ENCODE results near the gene MRPL34.
A peak's percentile ranks its signal among the peaks of the same experiment; 100 is the strongest.

The MRPL34 gene

DNA sequence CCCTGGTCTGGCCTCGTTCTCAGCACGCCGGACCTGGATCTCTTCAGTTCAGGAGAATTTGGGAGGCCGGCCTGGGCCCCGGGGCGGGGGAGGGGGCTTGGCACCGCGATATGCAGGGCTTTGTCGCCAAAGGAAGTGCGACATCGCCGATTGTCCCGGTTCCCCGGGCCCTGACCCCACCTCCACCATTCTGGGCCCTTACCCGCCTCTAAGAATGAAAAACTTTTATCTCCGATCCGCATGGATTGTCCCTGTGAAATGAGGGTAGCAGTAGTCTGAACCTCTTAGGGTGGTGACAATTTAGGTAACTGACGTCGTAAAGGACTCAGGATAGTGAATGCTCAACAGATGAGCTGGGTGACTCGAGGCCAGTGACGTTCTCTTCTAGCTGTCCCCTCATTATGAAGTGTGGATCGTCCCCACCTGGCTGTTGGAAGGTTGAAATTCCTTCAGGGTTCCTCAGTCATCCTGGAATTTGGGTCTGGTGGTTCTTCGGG lies 4.3 kb downstream of the MRPL34 start:
- DNase-seq, result no peak

DNA sequence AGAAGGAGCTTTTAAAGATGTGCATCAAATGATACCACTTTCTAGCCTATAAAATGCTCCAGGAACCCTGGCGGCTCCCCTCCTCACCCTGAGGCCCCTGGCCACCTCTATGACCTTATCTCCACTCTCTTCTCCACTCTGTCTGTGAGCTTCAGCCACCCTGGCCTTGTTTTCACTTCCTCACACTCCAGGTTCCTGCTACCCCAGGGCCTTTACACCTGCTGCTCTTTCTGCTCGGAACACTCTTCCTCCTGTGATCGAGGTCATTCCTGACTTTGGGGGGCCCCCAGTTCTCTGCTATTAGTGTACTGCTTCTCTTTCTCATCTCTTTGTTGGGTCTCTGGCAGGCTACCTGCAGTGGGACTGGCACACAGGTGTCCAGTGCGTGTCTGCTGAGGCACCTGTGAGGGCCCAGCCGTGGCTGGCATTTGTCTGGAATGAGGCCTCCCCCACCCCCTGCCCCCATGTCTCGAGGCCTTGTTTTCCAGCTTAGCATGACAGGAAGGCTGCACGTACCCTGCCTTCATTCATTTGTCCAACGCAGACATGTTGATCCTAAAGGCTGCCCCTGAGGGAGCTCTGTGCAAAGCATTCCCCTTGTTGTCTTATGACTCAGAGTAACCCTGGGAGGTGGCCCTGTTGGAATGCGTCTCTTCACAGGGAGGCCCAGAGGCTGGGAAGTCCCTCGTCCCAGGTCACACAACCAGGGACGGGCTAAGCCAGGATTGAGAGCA lies 6.0 kb downstream of the MRPL34 start:
- DNase-seq, result no peak

DNA sequence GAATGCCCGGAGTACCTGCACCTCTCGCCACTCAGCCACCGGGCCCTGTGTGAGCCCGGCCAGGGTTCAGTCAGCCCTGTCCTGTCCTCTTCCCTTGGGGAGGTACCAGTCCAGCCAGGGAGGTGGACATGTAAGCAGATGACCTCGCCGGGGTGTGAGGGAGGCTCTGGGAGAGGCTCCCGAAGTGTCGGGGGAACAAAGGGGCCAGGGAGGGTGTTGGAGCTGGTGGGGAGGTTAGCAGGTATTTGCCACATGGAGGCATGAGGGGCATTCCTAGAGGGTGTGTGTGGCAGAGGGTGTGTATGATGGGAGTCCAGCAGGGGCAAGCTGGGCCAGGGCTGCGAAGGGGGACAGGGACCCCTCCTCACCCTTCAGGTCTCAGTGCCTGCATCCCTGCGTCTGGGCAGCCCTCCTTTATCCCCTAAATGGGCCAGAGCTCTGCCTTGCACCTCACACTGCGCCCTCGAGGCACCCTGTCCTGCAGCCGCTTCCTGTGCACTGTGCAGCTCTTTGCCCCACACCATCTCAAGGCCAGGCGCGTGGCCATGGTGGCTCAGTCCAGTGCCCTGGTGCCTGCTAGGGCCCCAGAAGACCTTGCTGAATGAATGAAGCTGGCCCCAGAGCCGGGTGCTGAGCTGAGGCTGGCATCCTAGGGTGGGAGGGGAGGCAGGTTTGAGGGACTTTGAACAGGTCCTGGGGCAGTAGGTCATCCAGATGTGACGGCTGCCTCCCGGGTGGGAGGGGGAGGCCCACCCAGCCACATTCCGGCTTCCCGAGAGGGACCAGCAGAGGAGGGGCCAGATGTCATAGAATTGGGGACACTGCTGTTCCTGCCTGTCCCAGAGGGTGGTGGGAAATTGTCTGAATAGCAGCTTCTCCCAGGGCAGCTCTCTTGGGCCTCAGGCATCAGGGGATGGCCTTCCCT lies 6.8 kb downstream of the MRPL34 start:
- no peak for DNase-seq

DNA sequence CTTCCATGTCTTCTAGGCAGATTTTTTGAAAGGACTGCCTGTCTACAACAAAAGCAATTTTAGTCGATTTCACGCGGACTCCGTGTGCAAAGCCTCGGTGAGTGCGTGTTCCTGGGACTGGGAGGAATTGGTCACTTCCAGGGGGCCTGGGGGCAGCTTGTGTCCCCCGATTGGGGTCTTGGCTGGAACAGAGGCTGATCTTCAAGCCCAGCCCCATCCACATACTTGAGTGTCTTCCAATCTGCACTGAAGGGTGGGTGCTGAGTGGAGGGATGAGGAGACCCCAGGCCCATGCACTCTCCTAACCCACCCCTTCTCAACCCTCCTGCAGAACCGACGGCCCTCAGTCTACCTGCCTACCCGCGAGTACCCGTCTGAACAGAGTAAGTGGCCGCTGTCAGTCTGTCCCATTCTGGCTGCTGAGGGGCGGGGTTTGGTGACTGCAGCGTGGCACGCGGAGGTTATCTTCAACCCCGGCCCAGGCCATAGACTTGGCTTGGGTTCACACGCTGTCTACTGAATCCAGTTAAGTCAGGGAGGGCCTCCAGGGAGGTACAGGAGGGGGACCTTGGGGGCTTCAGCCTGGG lies 8.4 kb downstream of the MRPL34 start:
- no peak for DNase-seq

DNA sequence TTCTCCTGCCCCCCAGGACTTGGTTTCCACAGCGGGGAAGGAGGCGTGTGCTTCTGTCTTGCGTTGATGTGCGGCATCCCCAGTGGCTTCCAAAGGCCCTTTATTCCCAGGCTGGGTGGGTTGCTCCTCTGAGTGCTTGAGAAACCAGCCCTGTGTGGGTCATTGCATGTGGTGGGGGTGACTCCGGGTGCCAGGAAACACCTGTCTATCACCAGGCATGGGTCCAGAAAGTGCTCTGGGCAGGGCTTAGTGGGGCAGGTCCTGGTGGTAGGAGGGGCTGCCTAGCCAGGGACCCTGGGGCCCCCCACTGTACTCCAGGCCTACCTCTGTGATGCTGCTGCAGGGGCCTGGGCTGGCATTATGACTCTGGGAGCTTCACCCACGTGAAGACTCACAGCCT lies 13.3 kb downstream of the MRPL34 start:
- no peak for DNase-seq

DNA sequence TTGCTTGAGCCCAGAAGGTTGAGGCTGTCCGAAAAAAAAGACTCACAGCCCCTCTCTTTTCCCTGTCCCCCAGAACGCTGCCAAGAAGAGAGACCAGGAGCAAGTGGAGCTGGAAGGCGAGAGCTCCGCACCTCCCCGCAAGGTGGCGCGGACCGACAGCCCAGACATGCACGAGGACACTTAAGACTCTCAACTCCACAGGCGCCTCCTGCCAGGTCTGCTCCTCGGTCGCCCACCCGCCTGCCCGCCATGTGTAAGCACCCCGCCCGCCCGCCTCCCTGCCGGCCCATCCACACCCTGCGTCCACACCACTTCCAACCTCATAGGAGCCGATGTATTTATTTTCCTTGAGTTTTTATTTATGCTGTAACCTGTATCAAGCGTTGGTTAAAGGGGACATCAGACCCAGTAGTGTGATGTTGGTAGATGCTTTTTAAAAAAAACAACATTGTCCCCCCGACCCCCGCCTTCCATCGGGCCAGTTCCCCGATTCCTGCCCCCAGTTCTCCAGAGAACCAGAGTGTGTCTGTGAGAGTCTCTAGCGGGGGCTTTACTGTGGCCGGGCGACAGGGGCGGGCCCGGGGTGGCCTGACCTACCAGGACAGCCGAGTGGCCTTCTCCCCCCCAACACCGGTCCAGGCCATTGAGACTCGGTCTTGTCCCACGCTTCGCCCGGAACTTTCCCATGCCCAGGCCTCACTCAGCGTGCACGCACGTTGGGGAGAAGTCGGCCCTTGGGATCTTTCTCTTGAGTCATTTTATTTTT lies 14.0 kb downstream of the MRPL34 start:
- DNase-seq, result no peak

DNA sequence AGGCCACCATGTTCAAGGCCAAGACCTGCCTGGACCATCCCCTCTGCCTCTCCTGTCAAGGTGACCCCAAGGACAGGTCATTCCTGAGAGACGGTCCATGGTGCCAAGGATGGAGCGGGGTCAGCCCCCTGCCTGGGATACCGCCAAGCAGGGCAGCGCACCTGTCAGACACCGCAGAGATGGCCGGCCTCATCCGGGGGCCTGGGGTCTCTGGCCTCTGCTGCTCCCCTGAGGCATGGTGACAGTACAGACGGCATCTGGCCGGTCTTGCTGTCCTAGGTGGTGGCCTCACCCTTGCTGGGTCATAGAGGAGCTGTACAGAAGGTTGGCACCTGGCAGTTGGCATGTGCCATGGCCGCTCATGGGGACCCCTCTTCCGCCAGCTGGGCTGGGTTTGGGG lies 14.8 kb downstream of the MRPL34 start:
- DNase-seq, result no peak

DNA sequence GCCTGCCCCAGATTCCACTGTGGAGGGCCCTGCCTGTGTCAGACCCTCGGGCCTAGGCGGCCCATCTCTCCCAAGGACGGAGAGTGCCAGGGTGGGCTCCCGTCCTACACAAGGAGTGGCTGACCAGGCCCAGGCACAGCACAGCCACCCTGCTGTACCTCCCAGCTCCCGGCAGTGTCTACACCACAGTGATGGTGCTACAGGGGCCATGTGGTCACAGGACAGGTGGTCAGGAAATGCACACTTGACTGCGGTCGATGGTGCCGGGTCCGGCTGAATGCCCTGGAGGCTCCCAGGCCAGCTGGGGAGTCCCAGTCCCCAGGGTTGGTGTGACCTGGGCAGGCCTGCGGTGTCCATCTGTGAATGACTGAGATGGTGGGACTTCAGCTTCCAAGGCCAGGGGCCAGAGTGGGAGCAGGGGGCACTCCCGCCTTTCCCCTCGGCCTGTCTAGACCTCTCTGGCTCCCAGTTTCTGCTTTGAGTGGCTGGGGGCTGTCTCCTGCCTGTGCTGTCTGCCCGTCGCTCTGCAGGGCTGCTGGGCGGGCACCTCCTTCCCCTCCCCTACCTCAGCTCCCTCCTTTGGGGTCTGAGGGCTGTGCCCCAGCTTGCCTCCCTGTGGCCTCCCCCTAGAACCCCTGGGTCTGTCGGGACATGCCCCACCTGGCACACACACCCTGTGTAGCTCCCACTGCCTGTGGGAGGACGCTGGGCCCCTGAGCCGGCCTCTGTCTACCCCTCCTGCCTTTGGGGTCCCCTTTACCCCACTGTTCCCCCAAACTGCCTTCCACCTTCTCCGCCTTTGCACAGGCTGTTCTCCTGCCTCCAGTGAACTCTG lies 16.2 kb downstream of the MRPL34 start:
- DNase-seq, result no peak

DNA sequence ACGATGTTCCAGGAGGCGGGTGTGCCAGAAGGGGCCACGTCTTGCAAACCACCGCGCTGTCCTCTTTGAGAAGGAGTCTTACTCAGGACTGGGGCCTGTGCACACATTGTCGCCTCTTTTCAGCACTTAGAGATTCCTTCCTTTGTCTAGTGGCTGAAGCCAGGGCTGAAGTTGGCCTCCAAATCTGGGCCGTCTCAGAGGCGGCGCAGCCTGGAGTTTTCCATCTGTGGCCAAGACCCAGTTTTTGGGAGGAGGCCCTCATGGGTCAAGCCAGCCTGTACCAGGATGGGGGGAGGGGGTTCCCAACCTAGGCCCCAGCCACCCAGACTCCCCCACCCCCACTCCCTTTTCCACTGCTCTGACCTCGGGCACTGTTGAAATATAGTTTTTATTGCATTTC lies 17.2 kb downstream of the MRPL34 start:
- DNase-seq, result no peak

DNA sequence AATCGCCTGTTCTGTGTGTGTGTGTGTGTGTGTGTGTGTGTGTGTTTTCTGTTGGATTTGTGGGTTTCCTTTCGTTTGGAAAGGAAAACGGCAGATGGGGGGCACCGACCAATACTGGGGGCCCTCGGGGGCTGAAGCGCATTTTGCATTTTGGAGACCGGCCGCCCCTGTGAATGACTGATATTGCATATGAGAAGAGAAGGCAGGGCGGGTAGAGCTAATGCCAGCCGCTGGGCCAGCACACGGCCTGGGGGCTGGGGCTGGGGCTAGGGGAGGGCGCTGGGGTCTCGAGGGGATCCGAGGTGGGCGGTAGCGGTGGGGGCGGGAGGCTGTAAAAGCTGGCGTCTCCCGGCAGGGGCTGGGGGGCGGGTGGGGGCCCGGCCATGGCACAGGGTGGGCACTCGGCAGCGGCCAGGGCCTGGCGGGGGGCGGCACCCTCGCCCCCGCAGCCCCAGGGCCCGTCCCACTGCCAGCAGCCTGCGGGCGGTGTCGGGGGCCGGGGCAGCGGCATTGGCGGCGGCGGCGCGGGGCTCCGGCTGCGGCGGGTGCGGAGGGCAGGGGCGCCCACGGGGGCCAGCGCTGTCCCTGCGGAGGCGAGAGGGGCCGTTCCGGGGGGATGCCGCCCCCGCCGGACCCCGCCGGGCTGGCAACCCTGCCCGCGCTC lies 17.8 kb downstream of the MRPL34 start:
- no peak for DNase-seq

DNA sequence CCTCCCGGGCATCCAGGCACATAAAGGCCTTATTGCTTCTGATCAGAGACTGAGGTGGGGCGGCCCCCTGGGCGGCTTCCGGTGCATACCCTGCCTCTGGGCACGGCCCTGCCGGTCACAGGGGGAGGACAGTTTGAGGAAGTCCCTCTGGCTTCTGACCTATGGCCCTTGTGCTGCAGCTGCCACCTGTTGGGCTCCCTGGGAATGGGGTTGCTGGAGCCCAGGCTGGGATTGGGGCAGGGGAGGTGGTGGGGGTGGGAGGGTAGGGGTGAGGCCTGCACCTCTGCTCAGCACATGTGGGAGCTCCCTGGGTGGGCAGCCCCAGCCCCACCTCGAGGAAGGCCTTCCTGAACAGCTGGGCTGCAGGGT lies 18.3 kb downstream of the MRPL34 start:
- peak; percentile 16 to 67 for DNase-seq

DNA sequence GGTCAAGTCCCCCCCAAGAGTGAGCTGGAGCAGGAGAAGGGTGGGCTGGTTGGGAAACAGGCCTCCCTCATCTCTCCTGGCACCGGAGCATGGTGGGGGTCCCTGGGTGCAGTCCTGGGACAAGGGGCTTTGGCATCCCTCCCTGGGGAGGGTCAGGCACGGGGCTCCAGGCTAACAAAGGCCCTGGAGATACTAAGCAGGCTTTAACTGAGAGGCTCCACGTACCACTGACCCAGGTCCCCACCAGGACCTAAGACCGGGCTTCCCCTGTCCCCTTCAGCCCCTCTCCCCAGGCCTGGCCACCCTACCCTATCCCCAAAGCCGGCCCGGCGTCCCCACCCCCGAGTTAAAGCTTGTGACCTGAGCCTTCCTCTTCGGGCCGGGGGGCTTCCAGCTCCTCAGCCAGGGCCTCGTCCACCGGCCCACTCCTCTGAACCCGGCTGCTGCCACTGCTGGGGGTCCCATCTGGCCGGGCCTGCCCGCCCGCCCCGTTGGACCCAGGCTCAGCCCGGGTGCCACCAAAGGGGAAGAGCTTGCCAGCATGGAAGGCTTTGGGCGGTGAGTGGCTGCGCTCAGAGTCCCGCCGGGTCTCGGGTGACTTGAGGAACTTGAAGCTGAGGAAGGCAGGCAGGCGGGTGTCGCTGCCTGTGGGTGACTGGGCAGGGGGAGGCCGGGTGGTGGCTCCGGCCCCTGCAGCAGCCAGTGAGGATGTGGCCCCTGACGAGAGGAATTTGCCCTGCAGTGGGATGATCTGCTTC lies 18.9 kb downstream of the MRPL34 start:
- no peak for DNase-seq

DNA sequence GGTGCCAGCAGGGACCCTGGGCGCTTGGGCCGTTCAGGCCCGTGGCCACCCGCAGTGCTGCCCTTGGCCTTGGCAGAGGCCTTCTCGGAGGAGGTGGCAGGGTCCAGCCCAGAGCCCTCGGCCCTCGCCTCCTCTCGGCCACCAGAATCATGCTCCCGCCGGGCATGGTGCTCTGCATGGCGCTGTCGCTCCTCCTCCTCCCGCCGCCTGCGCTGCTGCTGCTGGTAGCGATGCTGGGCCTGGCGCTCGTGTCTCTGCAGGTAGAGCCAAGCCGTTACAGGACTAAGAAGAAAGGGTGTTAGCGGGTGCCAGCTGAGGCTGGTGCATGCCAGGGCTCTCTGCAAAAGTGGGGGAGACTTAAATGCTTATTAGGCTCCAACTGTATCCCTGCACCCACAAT lies 19.5 kb downstream of the MRPL34 start:
- DNase-seq, result no peak

DNA sequence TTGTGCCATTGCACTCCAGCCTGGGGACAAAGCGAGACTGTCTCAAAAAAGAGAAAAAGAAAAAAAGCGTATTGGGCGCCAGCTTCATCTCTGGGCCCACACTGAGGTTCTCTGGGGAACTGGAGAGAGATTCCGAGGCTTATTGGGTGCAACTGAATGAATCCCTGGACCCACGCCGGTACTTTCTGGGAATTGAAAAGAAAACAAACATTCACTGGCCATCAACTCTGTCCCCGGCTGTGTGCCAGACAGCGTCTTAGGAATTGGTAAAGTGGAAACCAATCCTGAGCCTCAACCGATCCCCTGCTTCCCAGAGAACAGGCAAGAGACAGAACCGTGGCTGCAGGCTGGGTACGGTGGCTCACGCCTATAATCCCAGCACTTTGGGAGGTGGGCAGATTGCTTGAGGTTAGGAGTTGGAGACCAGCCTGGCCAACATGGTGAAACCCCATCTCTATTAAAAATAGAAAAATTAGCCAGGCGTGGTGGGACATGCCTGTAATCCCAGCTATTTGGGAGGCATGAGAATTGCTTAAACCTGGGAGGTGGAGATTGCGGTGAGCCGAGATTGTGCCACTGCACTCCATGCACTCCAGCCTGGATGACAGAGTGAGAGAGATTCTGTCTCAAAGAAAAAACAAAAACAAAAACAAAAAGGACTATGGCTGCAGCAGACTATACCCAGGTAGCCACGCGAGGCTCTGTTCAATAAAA lies 20.4 kb downstream of the MRPL34 start:
- no peak for DNase-seq

DNA sequence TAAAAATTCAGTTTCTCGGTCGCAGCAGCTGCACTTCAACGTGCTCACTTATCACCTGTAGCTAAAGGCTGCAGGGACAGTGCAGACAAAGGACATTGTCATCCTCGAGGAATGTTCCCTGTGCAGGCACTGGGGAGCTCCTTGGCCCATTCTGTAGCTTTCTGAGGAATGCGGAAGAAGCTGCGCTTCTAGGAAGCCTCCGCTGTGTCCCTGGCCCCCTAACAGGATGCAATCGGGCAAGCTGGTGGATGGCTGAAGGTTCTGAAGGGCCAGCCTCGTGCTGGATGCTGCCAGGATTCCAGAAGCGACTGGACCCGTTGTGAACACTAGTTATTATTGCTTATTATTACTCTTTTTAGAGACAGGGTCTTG lies 20.9 kb downstream of the MRPL34 start:
- DNase-seq, result no peak

DNA sequence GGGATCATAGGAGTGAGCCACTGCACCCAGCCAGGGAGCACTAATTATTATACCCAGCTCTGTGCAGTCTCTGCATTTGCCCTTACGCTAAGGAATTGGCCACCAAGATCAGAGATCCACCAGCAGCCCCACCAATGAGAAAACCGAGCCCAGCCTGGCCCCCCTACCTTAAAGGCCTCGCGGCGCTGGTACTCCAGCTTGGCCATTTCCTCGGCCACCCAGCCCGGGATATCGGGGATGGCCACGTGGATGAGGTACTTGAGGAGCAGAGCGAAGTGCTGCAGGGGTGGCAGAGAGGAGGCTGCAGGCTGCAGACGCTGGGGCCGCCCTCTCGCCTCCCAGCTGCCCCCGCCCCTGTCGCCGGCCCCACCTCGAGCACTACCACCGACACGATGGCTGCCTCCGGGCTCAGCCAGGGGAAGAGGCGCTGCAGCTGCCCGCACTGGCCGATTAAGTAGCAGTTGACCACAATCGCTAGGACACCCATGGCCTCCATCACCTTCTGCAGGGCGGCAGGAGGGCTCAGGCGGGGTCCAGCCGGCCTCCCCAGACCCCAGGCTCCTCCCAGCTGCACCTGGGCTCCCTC lies 21.5 kb downstream of the MRPL34 start:
- DNase-seq, result no peak

DNA sequence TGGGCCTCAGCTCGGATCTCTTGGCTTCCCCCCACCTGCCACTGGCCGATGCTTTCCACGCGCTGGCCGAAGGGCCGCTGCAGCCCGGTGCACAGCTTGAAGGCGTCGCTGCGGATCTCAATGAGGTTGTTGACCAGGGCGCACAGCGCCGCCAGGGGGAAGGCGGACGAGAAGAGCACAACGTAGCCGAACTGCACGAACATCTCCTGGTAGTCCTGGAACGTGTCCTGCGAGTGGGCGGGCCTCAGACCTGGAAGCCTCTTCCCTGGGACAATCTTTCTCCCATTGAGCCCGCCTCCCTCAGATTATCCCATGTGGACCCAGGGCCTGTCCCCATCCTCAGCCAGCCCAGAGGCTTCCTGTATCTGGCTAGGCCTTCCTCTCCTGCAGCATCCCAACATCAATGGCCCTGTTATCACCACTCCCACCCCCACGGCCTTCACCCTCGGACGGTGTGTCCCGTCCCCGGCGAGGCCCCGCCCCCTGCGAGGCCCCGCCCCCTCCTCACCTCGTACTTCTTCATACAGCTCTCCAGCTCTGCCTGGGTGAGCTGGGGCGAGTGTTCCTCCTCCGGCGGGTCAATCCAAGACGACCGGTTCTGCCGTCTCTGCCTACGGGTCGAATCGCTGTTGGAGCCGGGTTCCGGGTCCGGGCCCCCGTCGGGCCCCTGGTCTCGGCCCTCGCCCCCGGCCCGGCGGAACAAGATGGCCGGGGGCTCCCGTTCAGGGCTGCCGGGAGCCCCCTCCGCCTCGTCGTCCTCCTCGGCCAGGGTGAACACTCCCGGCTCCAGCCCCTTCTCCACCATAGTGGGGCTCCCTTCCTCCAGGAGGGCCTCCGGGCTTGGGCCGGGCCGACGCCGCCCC lies 22.2 kb downstream of the MRPL34 start:
- DNase-seq, result peak; percentile 28 to 45

All from inflammatory macrophage (primary cell).